ENCODE results near the gene OSGIN1.

OSGIN1 gene

GRCh38 chr16:83958846-83959565 is 6.0 kb downstream of the OSGIN1 start:
- no peak for DNase-seq

DNA sequence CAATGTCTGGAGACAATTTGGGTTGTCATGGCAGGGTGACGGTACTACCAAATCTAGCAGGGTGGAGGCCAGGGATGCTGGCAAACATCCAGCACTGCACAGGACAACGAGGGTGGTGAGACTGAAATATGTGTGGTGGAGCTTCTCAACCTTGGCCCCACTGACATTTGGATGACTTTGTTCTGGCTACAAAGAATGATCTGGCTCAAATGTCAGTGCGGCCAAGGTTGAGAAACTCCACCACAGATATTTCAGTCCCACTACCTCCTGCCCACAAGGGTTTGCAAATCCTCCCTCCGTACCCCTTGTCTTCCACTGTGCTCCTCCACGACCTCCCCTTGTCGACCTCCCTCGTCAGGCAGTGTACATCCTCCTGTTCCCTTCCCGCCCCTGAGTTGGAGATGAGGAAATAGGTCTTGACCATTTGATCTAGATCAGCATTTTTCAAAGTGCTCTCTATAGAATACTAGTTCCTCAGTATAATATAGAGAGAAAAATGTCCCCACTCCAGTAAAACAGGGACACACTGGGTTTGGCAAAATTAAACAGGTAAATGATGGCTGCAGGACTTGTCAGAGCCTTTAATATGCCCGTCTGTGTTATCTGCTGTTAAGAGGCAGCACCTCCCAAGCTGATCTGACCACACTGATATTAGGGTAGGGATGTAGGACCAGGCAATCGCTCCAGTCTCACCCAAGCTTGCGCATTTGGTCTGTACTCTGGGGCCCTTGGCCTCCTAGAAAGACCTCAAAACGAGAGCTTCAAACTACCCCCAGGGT is 6.8 kb downstream of the OSGIN1 start:
- DNase-seq = no peak

GRCh38 chr16:83960521-83961249 is 7.6 kb downstream of the OSGIN1 start:
- DNase-seq = no peak

- DNase-seq = no peak
Measured at GRCh38 chr16:83961591-83961990, 8.6 kb downstream of the OSGIN1 start.

DNA sequence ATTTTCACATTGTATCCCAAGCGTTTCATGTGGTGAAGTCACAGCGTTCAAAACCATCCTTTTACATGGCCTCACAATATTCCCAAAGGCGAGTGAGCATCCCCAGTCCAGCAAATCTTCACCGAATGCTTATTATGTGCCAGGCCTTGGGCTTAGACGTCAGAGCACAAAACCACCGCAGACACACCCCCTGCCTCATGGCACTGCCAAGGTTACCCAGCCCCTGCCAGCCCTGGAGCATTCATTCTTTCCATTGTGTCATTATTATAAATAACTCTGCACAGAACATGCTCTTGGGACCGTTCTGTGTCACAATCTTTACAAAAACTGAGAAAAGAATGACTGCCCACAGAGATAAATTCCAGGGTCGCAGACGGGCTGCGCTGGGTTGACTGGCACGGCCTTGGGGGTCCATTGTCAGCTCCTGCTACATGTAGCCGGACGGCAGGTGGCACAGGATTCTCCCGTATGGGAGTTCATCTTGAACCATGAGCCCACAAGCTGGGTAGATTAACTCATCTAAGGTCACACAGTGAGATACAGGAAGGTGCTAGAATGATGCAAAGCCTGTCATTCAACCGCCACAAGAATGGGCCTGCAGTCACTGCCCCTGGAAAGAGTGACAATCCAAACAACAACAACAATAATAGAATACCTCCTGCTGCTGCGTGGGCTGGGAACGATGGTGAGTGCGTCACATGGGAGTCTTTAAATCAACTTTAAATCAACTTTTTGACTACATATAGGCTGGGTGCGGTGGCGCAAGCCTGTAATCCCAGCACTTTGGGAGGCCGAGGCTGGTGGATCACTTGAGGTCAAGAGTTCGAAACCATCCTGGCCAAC is 10.5 kb downstream of the OSGIN1 start:
- no peak for DNase-seq

GRCh38 chr16:83964684-83965443 is 11.8 kb downstream of the OSGIN1 start:
- no peak for DNase-seq

DNA sequence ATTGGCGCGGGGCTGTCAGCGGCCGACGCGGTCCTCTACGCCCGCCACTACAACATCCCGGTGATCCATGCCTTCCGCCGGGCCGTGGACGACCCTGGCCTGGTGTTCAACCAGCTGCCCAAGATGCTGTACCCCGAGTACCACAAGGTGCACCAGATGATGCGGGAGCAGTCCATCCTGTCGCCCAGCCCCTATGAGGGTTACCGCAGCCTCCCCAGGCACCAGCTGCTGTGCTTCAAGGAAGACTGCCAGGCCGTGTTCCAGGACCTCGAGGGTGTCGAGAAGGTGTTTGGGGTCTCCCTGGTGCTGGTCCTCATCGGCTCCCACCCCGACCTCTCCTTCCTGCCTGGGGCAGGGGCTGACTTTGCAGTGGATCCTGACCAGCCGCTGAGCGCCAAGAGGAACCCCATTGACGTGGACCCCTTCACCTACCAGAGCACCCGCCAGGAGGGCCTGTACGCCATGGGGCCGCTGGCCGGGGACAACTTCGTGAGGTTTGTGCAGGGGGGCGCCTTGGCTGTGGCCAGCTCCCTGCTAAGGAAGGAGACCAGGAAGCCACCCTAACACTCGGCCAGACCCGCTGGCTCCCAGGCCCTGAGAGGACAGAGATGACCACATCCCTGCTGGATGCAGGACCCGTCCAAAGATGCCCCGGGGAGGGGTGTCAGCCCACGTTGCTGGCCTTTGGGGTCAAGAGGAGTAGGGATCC is 12.6 kb downstream of the OSGIN1 start:
- DNase-seq = no peak

- no peak for DNase-seq
Measured at GRCh38 chr16:83966153-83966696, 13.2 kb downstream of the OSGIN1 start.

GRCh38 chr16:83967091-83967490 is 14.1 kb downstream of the OSGIN1 start:
- DNase-seq = no peak

DNA sequence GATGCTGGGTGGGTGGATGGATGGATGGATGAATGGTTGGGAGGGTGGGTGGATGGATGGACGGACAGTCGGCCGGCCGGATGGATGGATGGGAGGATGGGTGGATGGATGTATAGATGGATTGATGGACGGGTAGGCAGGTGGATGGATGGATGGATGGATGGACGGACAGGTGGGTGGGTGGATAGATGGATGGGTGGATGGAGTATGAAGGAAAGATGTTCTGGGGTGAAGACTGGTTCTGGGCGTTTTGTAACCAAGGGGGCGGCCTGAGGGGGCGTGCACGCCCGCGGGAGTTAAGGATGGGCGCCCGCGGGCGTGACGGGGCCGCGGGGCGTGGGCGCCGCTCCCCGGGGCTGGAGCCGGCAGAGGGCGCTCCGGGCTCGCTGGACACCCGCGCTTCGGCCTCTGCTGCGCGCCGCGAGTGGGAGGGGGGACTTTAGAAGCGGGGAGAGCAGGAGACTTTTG is 14.8 kb downstream of the OSGIN1 start, which contains the start of gene NECAB2:
Gene NECAB2, plus strand, starts transcription at position 407 of the 468 bp plus-strand sequence. CDS start 405 bp downstream, outside the sequence.
- DNase-seq = no peak

DNA sequence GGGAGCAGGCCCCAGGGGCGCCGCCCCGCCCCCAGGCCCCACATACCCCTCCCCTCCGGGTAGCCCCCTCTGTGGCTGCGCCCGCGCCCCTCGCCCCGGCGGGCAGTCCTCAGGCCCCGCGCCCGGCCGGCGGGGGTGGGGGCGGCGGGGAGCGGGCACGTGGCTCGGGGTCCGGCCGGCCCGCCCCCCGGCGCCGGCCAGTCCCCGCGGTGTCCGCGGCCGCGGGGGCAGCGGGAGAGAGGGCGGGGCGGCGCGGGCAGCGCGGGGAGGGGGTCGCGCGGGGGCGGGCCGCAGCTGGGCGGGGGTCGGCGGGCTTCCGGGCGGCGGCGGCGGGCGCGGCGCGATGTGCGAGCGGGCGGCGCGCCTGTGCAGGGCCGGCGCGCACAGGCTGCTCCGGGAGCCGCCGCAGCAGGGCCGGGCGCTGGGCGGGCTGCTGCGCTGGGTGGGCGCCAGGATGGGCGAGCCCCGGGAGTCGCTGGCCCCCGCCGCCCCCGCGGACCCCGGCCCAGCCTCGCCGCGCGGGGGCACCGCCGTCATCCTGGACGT is 15.3 kb downstream of the OSGIN1 start:
- no peak for DNase-seq

DNA sequence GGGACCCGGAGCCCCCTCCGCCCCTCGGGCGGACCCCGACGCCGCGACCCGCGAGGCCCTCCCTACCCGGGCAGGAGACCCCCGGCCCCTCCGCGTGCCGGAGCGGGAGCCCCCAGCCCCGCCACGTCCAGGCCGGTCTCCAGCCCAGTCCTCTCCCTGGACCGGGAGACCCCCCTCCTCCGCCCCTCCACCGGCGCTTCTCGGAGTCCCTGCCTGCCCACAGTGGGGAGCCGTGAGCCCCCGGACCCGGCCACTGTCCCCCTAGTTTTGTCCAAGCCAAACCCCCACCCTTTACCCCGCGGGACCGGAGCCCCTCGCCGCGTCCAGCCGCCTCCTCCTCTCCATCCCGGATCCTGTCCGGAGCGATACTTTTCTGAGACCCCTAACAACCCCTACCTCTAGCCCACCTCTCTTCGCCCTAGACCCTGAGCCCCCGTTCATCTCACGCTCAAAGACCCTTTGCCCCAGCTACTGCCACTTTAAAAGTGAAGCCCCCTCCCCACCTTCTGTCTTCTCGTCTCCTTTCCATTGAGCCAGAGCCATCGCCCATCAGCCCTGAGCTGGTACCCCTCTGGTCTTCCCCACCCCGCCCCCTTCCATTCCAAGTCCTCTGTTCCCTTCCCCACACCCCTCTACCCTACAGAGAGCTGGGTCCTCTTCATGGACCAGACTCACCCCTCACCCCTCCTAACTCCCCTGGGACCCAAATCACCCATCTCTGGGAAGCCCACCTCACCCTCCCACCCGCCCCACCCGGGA is 16.0 kb downstream of the OSGIN1 start:
- no peak for DNase-seq

DNA sequence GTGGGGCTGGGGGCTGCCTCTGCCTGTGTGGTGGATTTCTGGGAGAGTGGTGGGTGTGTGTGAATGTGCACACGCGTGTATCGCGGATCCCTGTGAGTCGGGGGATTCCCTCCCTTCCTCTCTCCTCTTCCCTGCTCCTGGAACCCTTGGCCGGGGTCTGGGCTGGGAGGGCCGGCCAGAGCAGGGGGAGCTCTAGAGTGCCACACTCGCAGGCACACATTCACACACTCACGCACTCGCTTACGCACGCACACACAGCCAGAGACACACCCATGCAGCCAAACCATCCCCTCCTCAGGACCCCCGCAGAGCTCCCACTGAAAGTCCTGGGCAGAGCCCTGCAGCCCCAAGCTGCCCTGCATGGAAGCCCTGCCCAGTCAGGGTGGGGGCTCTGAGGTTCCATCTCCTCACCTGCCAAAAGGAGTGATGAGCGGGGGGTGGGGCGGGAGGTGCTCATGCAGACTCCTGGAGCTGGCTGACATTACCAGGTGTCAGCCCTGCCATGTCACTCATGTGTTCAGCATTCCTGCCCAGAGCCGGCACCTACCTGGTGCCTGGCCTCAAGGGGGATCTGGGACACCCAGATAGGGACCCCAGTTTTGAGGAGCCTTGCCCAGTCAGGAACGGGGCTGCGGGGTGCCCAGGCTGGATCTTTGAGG is 16.9 kb downstream of the OSGIN1 start:
- no peak for DNase-seq

- no peak for DNase-seq
Measured at GRCh38 chr16:83970430-83970815, 17.4 kb downstream of the OSGIN1 start.

DNA sequence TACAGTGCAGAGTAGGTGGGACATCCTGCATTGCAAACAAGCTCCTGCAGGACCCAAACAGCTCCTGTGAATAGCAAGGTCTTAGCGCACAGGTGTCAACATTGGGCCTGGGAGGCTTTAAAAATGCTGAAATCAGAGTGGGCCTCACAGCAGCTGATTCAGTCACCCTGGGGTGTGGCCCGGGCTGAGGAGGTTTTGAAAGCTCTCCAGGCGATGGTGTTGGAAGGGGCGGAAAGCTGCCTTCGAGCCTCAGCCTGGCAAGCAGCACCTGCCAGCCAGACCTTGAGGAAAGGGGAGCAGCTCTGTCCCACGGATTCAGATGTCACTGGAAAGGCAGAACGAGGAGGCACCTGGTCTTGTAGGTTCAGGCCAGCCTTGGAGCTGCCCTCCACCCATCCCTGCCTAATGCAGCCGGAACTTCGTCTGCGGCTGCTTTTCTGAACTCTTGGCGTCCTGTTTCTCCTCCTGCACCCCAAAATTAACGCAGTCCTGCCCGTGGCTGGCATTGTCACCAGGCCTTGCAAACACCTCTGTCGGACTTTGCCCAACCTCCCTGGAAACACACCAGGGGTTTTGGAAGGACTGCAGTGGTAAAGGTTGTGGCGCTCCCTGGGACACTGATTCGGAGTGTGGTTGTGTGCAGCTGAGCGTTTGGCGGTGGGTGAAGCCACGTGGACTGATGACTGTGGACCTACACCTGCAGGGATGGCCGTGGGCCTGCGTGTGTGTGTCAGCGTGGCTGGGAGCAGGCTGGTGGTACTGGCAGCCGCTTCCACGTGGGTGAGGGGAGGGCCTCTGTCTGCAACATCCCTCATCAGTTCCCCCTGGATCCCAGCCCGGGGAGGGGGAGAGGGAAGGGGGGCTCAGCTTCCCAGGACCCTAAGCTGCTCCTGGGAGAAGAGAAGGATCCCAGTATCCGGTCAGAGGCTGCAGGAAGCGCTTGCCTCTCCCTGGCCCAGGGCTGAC is 18.4 kb downstream of the OSGIN1 start:
- no peak for DNase-seq

DNA sequence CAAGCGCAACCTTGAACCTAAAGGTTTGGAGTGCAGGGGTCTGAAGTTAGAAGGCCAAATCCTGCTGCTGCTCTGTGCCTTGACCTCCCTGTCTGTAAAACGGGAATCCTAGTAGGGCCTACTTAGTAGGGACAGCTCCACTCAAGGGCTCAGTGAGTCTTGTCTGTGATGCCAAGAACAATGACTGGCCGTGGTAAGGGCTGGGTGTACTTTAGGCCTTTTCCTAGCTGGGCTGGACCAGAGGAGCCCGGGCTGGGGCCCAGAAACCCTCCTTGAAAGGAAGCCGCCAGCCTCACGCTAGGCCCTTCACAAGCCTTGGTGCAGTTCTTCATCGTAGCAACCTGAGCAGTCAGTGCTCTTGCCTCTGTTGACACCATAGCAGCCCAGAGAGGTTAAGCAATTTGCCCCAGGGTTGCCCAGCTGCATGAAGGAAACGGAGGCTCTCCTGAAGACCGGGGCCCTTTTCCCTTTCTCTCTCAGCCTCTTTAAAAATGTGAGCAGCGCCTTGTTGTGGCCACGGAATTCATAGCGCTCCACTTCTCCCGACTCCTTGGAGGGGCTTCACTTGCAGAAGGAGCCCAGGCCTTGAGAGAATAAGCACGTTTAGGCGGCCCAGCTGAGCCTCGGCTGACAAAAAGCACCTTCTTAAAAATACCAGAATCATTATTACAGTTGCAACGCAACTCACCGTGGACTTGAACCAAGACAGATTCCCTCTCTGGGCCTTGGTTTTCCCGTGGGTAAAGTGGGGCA is 19.4 kb downstream of the OSGIN1 start:
- no peak for DNase-seq

DNA sequence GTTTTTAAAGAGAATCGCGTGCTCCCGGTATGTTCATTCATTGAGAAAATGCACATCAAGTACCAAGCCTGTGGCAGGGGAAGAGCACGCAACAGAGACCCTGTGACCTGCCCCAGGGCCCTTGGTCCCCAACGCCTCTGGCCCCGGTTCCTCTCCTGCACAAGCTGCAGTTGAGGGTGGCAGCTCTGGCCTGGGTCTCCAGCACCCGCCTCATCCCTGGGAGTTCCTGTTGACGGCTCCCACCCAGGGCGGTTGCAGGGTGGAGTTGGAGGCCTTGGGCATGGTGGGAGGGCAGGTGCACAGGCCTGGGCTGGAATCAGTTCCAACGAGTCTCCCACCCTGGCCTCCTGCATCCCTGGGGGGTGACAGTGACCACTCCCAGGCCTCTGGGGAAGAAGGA is 20.0 kb downstream of the OSGIN1 start:
- no peak for DNase-seq

All from SW 1271 (cell line).